A549 (cell line): ENCODE measurements around the gene SLC6A18.

ENCODE experiments used
- JUN ChIP-seq, 2 experiments: fragments of >200 bp; sonication (Bioruptor Twin); formaldehyde crosslinking; IDR thresholded peaks; 2 replicates in 1 of 2; 3 replicates in 1 of 2; pipeline ENCODE4 v1.6.1; 2016 to 2017
- POLR2AphosphoS2 ChIP-seq: conservative IDR thresholded peaks from 2 replicates; pipeline ENCODE4 v1.6.1; 2012; ENCODE audit warnings: low read length, improper control_type of control experiment, inconsistent platforms
- TF ChIP-seq, protein P1 (sequence below): fragments of >200 bp; sonication (Bioruptor Twin); formaldehyde crosslinking; IDR thresholded peaks from 3 replicates; pipeline ENCODE4 v1.5.1; 2016

DNA sequence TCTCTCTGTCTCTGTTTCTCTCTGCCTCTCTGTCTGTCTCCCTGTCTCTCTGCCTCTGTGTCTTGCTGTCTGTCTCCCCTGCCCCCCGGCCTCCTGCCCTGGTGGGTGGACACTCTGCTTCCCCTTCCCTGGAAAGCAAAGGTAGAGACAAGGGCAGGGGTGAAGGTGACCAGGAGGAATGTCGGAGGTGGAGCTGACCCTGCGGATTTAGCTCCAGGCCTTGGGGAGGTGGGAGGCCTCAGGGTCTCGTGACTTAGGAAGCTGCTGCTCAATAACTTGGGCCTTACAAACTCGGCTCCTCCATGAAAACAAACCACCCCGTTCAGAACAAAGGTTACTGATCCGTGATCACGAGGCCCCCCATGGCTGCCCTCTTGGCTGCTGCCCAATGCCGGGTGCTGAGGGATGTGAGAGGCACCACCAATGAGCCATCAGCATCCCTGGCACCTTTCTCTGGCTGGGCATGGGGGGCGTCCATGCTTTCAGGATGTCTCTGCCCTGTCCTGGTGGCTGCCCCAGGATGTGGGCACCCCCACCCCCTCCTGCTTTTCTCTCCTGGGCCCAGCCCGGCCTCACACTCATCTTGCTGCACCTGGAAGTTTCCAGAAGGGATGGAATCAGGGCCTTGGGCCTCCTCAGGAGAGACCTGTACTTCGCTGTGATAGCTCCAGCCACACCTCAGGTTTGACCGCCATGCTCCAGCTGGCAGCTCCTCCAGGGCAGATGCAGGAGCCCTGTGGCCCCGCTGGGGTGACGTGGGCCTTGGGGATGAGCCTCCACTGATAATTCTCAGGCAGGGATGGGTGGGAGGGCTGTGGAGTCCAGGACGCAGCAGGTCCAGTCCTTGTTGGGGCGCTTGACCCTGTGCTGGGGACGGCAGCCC is 38.6 kb upstream of the SLC6A18 start:
- TF ChIP-seq, protein P1, sequence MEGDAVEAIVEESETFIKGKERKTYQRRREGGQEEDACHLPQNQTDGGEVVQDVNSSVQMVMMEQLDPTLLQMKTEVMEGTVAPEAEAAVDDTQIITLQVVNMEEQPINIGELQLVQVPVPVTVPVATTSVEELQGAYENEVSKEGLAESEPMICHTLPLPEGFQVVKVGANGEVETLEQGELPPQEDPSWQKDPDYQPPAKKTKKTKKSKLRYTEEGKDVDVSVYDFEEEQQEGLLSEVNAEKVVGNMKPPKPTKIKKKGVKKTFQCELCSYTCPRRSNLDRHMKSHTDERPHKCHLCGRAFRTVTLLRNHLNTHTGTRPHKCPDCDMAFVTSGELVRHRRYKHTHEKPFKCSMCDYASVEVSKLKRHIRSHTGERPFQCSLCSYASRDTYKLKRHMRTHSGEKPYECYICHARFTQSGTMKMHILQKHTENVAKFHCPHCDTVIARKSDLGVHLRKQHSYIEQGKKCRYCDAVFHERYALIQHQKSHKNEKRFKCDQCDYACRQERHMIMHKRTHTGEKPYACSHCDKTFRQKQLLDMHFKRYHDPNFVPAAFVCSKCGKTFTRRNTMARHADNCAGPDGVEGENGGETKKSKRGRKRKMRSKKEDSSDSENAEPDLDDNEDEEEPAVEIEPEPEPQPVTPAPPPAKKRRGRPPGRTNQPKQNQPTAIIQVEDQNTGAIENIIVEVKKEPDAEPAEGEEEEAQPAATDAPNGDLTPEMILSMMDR: no peak
- TF ChIP-seq POLR2AphosphoS2 (no peak), JUN (IDR thresholded peaks at IDR 0.05) (no peak)
